GM19455 (cell line): ENCODE results near the gene SPN.
"Not testable (repeated sequence)": the region's sequence is repeated elsewhere in the genome, so short reads cannot be mapped to it uniquely, and the experiment has no call there.

Source experiments
- ATAC-seq: cut with Tn5 transposase; IDR thresholded peaks from one replicate; pipeline ENCODE4 v1.9.1; 2021; ENCODE audit not compliant: unreplicated experiment

SPN gene

GRCh38 chr16:29645694-29646187, 17.3 kb upstream of the SPN start:
- no peak for ATAC-seq

DNA sequence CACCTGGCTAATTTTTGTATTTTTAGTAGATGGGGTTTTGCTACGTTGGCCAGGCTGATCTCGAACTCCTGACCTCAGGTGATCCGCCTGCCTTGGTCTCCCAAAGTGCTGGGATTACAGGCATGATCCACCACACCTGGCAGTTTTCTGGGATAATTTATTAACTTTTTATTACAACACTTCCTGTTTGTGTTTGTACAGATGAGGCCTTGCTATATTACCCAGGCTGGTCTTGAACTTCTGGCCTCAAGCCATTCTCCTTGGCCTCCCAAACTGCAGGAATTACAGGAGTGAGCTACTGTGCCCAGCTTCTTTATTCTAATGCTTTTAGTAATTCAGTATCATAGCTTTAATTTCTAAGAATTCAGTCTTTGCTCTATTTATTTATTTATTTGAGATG, 16.1 kb upstream of the SPN start:
- ATAC-seq, result no peak

DNA sequence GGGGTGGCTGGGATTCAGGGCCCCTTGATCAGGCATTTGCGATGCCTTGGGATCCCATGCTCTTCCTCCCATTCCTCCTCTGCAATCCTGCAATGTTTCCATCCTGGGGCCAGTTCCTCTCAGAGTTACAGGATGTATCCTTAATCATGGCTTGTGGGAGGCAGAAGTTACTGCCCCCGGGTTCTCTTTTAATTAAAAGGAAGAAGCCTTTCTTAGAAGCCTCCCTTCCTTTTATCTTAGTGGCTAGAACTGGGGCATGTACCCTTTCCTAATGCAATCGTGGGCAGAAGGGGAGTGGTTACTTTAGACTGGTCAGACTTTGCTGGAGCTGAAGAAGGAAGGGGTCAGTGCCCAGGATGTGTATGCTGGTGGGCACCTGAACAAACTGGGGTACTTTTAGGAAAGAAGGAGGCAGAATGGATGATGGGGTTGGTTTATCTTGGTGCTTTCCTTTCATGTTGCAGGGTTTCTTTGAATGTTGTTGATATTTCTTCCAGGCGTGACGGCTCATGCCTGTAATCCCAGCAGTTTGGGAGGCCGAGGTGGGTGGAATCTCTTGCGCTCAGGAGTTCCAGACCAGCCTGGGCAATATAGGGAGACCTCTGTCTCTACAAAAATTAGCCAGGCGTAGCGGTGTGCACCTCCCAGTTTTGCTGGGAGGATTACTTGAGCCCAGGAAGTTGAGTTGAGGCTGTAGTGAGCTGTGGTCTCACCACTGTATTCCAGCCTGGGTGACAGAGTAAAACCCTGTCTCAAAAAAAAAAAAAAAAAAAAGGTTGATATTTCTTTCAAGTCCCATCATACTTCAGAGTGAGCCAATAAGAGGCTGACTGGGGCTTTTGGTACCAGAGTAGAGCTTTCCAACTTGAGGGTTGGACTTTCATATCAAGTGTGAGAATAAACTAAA, 13.2 kb upstream of the SPN start:
- ATAC-seq, result no peak

DNA sequence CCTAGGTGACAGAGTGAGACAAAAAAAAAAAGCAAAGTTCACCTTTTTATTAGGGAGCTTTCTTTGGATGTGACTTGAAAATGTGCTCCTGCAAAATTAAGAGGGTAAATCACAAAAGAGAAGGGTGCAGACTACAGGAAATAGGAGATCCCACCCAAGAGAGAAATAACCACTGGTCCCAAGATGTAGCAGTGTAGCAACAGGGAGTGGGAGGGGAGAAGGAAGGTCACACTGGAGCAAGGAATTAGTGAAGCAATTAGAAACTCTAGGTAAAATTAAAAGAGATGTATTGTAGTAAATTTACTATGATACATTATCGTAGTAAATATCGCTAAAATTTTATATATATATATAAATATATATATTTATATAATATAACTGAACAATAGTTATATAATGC, 12.3 kb upstream of the SPN start:
- no peak for ATAC-seq

- no peak for ATAC-seq
Measured at GRCh38 chr16:29651774-29652349, 11.2 kb upstream of the SPN start.

DNA sequence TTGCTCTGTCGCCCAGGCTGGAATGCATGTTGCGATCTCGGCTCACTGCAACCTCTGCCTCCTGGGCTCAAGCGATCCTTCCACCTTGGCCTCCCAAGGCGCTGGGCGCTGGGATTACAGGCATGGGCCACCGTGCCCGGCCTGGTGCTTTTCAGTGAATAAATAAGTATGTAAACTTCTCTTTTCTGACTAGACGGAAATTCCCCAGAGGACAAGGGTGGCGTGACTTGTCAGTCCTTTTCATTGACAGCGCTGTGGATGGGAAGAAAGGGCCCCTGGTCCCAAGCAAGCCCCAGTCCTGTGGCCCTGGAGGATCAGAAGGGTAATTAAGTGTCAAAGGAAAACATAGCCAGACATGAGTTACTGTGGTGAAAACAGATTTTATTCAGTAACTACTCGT, 9.6 kb upstream of the SPN start:
- ATAC-seq, result no peak

GRCh38 chr16:29653890-29654289, 9.2 kb upstream of the SPN start:
- ATAC-seq, result not testable (repeated sequence)

DNA sequence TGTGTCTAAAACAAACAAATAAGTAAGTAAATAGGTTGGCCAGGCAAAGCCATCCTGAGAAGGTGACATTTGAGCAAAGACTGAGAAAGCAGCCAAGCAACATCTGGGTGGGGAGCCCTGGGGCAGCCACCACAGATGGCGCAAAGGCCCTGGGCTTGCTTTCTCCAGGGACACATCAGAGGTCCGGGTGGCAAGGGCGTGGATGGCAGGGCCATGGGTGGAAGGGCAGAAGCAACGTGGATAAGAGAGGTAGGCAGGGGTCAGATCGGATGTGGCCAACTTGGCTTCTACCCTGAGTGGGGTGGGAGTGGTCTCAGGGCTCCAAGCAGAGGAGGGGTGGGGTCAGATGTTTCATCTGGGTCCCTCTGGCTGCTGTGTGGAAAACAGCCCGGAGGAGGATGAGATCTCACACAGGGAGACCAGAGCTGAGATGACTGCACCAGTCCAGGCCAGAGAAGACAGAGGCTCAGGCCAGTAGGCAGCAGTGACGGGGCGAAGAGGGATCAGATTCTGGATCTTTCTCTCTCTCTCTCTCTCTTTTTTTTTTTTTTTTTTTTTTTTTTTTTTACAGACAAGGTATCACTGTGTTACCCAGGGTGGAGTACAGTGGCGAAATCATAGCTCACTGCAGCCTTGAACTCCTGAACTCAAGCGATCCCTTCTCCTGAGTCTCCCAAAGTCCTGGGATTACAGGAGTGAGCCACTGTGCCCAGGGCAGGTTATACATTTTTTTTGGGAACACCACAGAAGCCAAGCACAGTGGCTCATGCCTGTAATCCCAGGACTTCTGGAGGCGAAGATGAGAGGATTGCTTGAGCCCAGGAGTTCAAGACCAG, 6.1 kb upstream of the SPN start:
- no peak for ATAC-seq

DNA sequence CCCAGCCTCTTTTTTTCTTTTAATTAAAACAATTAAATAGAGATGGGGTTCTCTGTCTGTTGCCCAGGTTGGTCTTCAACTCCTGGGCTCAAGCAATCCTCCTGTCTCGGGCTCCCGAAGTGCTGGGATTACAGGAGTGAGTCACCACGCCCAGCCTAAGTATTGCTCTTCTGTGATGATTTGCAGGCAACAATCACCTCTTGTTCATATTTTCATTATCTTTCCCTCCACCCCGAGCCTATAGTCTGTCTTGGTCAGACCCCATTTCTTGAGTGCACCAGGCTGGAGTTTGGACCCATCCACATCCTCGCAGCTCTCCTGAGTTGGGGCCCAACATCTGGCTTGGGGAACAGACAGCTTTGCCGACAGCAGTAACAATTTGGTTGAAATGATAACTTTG, 4.3 kb upstream of the SPN start:
- ATAC-seq, result no peak

- ATAC-seq, result no peak
Measured at GRCh38 chr16:29662000-29662728, 883 bp upstream of the SPN start.

- ATAC-seq, result no peak
Measured at GRCh38 chr16:29662729-29663015, 375 bp upstream of the SPN start.

DNA sequence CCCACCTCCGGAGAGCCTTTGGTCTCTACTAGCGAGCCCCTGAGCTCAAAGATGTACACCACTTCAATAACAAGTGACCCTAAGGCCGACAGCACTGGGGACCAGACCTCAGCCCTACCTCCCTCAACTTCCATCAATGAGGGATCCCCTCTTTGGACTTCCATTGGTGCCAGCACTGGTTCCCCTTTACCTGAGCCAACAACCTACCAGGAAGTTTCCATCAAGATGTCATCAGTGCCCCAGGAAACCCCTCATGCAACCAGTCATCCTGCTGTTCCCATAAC, 702 bp downstream of the SPN start:
- no peak for ATAC-seq

DNA sequence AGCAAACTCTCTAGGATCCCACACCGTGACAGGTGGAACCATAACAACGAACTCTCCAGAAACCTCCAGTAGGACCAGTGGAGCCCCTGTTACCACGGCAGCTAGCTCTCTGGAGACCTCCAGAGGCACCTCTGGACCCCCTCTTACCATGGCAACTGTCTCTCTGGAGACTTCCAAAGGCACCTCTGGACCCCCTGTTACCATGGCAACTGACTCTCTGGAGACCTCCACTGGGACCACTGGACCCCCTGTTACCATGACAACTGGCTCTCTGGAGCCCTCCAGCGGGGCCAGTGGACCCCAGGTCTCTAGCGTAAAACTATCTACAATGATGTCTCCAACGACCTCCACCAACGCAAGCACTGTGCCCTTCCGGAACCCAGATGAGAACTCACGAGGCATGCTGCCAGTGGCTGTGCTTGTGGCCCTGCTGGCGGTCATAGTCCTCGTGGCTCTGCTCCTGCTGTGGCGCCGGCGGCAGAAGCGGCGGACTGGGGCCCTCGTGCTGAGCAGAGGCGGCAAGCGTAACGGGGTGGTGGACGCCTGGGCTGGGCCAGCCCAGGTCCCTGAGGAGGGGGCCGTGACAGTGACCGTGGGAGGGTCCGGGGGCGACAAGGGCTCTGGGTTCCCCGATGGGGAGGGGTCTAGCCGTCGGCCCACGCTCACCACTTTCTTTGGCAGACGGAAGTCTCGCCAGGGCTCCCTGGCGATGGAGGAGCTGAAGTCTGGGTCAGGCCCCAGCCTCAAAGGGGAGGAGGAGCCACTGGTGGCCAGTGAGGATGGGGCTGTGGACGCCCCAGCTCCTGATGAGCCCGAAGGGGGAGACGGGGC, 1.3 kb downstream of the SPN start:
- ATAC-seq, result no peak

GRCh38 chr16:29665294-29666077, 2.4 kb downstream of the SPN start:
- no peak for ATAC-seq

DNA sequence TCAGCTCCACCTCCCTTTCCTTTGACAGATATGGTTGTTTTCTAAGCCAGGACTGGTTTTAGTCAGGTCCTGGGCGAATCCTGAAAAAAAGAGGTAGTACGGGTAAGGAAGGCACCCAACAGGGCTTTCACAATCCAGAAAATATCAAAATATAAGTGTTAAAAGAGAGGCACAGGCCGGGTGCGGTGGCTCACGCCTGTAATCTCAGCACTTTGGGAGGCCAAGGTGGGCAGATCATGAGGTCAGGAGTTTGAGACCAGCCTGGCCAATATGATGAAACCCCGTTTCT, 4.2 kb downstream of the SPN start:
- ATAC-seq, result not testable (repeated sequence)

- ATAC-seq, result no peak
Measured at GRCh38 chr16:29667755-29668154, 4.7 kb downstream of the SPN start.

DNA sequence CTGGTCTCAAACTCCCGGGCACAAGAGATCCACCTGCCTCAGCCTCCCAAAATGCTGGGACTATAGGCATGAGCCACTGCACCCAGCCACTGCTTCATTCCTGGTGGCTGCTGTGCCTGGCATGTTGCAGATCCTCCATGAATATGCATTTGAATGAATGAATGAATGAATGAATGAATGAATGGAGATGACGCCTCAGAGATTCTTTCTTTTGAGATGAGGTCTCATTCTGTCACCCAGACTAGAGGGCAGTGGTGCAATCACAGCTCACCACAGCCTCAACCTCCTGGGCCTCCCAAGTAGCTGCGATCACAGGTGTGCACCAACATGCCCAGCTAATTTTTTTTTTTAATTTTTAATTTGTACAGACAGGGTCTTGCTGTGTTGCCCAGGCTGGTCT, 5.2 kb downstream of the SPN start:
- no peak for ATAC-seq

- no peak for ATAC-seq
Measured at GRCh38 chr16:29673501-29673900, 10.5 kb downstream of the SPN start.

DNA sequence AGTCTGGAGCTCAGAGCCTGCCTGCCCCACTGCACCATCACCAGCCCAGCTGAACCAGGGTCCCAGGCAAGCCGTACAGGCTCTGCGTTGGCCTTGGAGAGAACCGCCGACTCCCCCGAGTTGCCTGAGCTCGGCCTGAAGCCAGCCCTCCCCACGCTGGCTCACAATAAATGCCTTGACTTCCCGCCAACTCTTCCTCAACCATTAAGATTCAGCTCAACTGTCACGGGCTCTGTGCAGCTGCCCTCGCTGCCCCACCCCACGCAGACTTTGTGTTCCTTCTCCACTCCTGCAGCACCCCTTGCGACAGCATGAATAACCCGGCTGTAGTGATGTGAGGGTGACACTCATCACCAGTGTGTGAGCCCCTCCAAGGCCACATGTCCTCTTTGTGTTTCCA, 11.1 kb downstream of the SPN start:
- no peak for ATAC-seq
